ENCODE data around the gene RFX4. TPM values are rescaled to one million over a fixed set of nuclear protein-coding genes. Genes with fewer than 3 reads are reported as not detected.

The RFX4 gene
- total RNA-seq, 1 donor = not detected

DNA sequence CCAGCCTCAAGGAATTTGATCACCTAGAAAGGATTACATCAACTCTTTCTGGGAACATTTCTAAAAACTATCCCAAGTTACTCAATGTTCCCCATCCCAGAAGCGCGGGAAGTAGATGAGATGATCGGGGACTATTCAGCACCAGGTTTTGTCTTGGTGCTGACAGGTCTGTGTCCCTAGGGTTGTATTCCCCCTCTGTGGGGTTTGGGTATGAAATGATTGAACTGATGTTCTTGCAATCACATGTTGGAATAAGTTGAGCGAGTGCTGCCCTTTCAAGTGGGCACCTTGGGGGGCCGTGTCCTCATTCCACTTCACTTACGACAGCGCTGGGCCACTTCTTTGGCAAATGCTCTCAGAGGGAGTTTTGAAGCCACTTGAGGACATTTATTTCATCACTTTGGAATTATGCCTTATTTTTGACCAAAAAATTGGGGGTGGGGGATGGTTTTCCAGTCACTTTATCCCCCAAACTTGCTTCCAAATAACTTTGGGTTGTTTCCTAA, 69.8 kb downstream of the RFX4 start:
- no peak overlapping the region for H3K4me3 ChIP-seq (ENCODE audit: low read depth, low read length)
- DNase-seq (ENCODE audit: low read depth) = no peak
- TF ChIP-seq, protein P1, sequence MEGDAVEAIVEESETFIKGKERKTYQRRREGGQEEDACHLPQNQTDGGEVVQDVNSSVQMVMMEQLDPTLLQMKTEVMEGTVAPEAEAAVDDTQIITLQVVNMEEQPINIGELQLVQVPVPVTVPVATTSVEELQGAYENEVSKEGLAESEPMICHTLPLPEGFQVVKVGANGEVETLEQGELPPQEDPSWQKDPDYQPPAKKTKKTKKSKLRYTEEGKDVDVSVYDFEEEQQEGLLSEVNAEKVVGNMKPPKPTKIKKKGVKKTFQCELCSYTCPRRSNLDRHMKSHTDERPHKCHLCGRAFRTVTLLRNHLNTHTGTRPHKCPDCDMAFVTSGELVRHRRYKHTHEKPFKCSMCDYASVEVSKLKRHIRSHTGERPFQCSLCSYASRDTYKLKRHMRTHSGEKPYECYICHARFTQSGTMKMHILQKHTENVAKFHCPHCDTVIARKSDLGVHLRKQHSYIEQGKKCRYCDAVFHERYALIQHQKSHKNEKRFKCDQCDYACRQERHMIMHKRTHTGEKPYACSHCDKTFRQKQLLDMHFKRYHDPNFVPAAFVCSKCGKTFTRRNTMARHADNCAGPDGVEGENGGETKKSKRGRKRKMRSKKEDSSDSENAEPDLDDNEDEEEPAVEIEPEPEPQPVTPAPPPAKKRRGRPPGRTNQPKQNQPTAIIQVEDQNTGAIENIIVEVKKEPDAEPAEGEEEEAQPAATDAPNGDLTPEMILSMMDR (IDR thresholded peaks at IDR 0.05; ENCODE audit: insufficient read depth, low read length) = no peak

DNA sequence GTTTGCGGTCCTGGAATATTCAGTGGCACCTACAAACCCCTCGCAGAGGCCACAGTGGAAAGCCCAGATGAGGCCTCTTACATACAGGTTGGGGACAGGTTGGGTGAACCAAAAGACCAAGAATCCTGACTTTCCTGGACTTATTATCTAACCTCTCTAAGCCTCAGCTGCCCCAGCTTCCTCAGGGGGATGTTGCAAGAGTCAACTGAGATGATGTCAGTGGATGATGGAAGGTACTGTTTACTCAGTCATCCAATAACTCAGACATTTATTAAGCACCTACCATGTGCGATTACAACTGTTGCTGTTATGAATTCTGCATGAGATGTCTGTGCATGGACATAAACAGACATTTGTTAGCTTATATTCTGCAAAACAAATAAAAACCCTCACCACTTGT, 72.8 kb downstream of the RFX4 start:
- DNase-seq (ENCODE audit: low read depth) = no peak
- no peak overlapping the region for H3K4me3 ChIP-seq (ENCODE audit: low read depth, low read length)
- TF ChIP-seq, protein P1 (IDR thresholded peaks at IDR 0.05; ENCODE audit: insufficient read depth, low read length) = no peak

DNA sequence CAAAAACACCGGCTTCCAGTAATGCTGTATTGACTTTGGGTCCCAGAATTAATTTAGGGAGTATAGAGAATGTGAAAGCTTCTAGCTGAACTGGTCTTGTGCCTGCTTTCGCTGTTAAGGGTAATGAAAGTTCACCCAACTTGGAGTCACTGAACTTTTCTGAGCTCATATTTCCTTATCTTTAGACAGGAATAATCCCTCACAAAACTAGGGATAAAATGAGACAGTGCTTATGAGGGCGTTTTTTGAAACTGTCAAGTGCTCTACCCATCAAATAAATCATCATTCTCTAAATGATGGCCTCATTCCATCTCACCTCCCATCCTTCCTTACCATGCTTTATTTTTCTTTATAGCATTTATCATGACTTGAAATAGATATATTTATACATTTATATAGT, 74.7 kb downstream of the RFX4 start:
- TF ChIP-seq, protein P1 (IDR thresholded peaks at IDR 0.05; ENCODE audit: insufficient read depth, low read length) = no peak
- no peak for DNase-seq (ENCODE audit: low read depth)
- H3K4me3 ChIP-seq (ENCODE audit: low read depth, low read length) = no peak overlapping the region

DNA sequence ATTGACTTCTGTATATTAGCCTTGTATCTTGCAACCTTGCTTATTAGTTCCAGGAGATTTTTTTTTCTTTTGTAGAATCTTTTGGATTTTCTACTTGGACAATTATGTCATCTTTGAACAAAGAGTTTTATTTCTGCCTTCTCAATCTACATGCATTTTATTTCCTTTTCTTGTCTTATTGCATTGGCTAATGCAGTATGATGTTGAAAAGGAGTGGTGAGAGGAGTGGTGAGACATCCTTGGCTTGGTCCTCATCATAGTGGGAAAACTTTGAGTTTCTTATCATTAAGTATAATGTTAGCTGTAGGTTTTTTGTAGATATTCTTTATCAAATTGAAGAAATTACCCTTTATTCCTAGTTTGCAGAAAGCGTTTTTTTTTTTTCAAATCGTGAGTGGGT, 80.6 kb downstream of the RFX4 start:
- H3K4me3 ChIP-seq (ENCODE audit: low read depth, low read length) = no peak overlapping the region
- DNase-seq (ENCODE audit: low read depth) = no peak
- TF ChIP-seq, protein P1 (IDR thresholded peaks at IDR 0.05; ENCODE audit: insufficient read depth, low read length) = no peak

DNA sequence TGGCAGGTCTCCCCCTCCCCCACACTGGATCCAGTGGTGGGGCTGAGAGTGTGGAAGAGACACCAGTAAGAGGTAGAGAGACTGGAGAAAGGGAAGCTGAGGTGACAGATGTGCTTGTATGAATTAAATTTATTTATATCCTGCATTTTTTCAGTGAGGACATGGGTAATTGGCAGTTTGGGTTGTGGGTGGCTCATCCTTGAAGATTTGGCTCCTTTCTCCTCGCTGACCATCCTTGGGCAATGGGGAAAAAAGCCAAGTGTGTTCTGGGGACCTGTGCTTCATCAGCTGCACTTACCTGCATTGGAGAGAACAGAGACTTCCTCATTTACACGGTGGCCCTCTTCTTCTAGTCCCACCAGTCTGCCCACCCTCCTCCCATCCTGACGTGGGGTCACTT, 86.4 kb downstream of the RFX4 start:
- no peak for DNase-seq (ENCODE audit: low read depth)
- H3K4me3 ChIP-seq (ENCODE audit: low read depth, low read length) = no peak overlapping the region
- TF ChIP-seq, protein P1 (IDR thresholded peaks at IDR 0.05; ENCODE audit: insufficient read depth, low read length) = no peak

DNA sequence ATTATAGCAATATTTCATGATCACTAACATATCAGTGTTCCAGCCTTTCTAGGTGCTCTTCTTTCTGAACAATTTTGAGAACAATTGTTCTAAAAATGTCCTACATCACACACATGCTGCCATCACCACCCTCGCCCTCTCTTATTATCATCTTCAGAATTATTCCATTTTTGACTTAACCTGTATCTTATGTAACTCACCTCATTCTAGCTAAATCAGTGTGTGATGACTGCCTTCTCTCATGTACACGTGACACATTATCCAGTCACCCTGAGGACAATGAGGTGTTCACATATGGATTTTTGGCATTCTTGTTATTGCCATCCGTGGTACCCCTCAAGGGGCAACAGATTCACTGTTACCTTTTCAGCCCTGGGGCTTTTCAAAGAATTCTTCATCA, 87.3 kb downstream of the RFX4 start:
- no peak overlapping the region for H3K4me3 ChIP-seq (ENCODE audit: low read depth, low read length)
- TF ChIP-seq, protein P1 (IDR thresholded peaks at IDR 0.05; ENCODE audit: insufficient read depth, low read length) = no peak
- no peak for DNase-seq (ENCODE audit: low read depth)

DNA sequence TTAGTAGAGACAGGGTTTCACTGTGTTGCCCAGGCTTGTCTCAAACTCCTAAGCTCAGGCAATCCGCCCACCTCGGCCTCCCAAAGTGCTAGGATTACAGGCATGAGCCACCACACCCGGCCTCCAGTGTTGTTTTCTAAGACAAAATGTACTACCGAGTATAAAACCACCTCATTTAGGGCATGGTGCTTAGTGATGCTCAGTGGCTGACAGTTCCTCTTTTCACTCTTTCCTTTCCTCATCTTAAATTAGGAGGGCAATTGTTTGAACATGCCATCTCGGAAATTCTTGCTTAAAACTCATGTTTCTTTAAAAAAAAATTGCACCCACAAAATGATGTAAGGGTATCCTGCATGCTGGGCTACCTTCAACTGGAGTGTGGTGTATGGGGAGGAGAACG, 89.0 kb downstream of the RFX4 start:
- DNase-seq (ENCODE audit: low read depth) = no peak
- H3K4me3 ChIP-seq (ENCODE audit: low read depth, low read length) = no peak overlapping the region
- TF ChIP-seq, protein P1 (IDR thresholded peaks at IDR 0.05; ENCODE audit: insufficient read depth, low read length) = no peak

Measured in fibroblast of the aortic adventitia (primary cell).